Endothelial cell of umbilical vein (primary cell): ENCODE data around the gene TRIM39.

ENCODE experiments used
- GATA2 ChIP-seq: IDR thresholded peaks from 2 replicates; pipeline ENCODE4 v1.7.0; 2011; ENCODE audit warnings: low read depth, mild to moderate bottlenecking, moderate library complexity, mixed read lengths, low read length; ENCODE audit not compliant: insufficient read length, insufficient read depth
- JUN ChIP-seq: IDR thresholded peaks from 2 replicates; pipeline ENCODE4 v1.6.1; 2011; ENCODE audit warnings: borderline replicate concordance, low read depth; ENCODE audit not compliant: insufficient read length, insufficient read depth
- MAX ChIP-seq: IDR thresholded peaks from 2 replicates; pipeline ENCODE4 v1.6.1; 2011; ENCODE audit not compliant: insufficient read depth, insufficient read length
- POLR2A ChIP-seq: IDR thresholded peaks from 2 replicates; pipeline ENCODE4 v1.6.1; 2012; ENCODE audit warnings: low read depth, mild to moderate bottlenecking, control low read depth, low read length
- POLR2AphosphoS5 ChIP-seq: IDR thresholded peaks from 2 replicates; pipeline ENCODE4 v1.6.1; 2012; ENCODE audit warnings: low read depth, mild to moderate bottlenecking, control low read depth, low read length, moderate library complexity; ENCODE audit not compliant: insufficient read depth
- TF ChIP-seq, protein P1 (sequence below), 2 donors: IDR thresholded peaks; 1 replicate in 1 of 2; 2 replicates in 1 of 2; pipeline ENCODE4 v1.5.1; 2011; ENCODE audit warnings: low read length in 2 of 2, mild to moderate bottlenecking in 2 of 2, moderate library complexity in 2 of 2, control low read depth in 1 of 2, inconsistent platforms in 1 of 2, low read depth in 1 of 2; ENCODE audit not compliant: insufficient read depth in 1 of 2; ENCODE audit errors: extremely low read depth in 1 of 2

- TF ChIP-seq POLR2AphosphoS5 (no peak), GATA2 (no peak), JUN (no peak), POLR2A (no peak), MAX (no peak)
- TF ChIP-seq, protein P1, sequence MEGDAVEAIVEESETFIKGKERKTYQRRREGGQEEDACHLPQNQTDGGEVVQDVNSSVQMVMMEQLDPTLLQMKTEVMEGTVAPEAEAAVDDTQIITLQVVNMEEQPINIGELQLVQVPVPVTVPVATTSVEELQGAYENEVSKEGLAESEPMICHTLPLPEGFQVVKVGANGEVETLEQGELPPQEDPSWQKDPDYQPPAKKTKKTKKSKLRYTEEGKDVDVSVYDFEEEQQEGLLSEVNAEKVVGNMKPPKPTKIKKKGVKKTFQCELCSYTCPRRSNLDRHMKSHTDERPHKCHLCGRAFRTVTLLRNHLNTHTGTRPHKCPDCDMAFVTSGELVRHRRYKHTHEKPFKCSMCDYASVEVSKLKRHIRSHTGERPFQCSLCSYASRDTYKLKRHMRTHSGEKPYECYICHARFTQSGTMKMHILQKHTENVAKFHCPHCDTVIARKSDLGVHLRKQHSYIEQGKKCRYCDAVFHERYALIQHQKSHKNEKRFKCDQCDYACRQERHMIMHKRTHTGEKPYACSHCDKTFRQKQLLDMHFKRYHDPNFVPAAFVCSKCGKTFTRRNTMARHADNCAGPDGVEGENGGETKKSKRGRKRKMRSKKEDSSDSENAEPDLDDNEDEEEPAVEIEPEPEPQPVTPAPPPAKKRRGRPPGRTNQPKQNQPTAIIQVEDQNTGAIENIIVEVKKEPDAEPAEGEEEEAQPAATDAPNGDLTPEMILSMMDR (IDR thresholded peaks at IDR 0.05; ENCODE audit: extremely low read depth in 1 of 2, insufficient read depth in 1 of 2, low read depth in 1 of 2, low read length in 2 of 2), result no peak
Measured at GRCh38 chr6:30331981-30332380, 5.3 kb downstream of the TRIM39 start.
